ENCODE results near the gene MINDY2.

DNA sequence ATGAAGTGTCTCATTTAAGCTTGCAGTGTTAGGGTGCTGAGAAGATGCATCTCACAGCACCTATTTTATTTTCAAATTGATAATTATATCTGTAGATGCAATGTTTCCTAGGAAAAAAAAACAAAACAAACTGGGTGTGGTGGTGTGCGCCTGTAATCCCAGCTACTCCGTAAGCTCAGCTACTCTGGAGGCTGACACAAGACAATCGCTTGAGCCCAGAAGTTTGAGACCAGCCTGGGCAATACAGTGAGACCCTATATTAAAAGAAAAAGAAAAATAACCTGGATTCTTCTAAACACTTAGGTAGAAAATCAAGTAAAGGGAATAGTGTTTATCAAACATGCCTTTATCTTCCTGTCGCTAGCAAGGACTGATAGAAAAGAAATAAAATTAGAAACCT lies 1.9 kb downstream of the MINDY2 start:
- TF ChIP-seq, protein P1, sequence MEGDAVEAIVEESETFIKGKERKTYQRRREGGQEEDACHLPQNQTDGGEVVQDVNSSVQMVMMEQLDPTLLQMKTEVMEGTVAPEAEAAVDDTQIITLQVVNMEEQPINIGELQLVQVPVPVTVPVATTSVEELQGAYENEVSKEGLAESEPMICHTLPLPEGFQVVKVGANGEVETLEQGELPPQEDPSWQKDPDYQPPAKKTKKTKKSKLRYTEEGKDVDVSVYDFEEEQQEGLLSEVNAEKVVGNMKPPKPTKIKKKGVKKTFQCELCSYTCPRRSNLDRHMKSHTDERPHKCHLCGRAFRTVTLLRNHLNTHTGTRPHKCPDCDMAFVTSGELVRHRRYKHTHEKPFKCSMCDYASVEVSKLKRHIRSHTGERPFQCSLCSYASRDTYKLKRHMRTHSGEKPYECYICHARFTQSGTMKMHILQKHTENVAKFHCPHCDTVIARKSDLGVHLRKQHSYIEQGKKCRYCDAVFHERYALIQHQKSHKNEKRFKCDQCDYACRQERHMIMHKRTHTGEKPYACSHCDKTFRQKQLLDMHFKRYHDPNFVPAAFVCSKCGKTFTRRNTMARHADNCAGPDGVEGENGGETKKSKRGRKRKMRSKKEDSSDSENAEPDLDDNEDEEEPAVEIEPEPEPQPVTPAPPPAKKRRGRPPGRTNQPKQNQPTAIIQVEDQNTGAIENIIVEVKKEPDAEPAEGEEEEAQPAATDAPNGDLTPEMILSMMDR (IDR thresholded peaks at IDR 0.05): no peak
- TF ChIP-seq POLR2A (IDR thresholded peaks at IDR 0.05): no peak
